ENCODE measurements around the gene NIPAL1. TPM values are rescaled to one million over a fixed set of nuclear protein-coding genes. Genes with fewer than 3 reads are reported as not detected.

The NIPAL1 gene
- total RNA-seq, 1 donor from 2014 or later: 10.8 TPM

- no peak for DNase-seq (ENCODE audit: low spot score)
Measured at GRCh38 chr4:48064349-48064748, 47.8 kb downstream of the NIPAL1 start.

- no peak for DNase-seq (ENCODE audit: low spot score)
Measured at GRCh38 chr4:48065587-48066052, 49.0 kb downstream of the NIPAL1 start.

GRCh38 chr4:48067536-48067935 is 51.0 kb downstream of the NIPAL1 start:
- no peak for DNase-seq (ENCODE audit: low spot score)

- DNase-seq (ENCODE audit: low spot score): no peak
Measured at GRCh38 chr4:48068182-48068581, 51.6 kb downstream of the NIPAL1 start.

GRCh38 chr4:48069026-48069425 is 52.5 kb downstream of the NIPAL1 start:
- no peak for DNase-seq (ENCODE audit: low spot score)

- DNase-seq (ENCODE audit: low spot score): no peak
Measured at GRCh38 chr4:48071191-48071590, 54.6 kb downstream of the NIPAL1 start.

- DNase-seq (ENCODE audit: low spot score): no peak
Measured at GRCh38 chr4:48073567-48074103, 57.1 kb downstream of the NIPAL1 start.

GRCh38 chr4:48074657-48075056 is 58.1 kb downstream of the NIPAL1 start:
- no peak for DNase-seq (ENCODE audit: low spot score)

GRCh38 chr4:48078425-48078824 is 61.9 kb downstream of the NIPAL1 start:
- DNase-seq (ENCODE audit: low spot score): no peak

GRCh38 chr4:48078862-48079655 is 62.5 kb downstream of the NIPAL1 start:
- DNase-seq (ENCODE audit: low spot score): no peak

GRCh38 chr4:48079972-48080391 is 63.4 kb downstream of the NIPAL1 start:
- DNase-seq (ENCODE audit: low spot score): peak; percentile 54

- DNase-seq (ENCODE audit: low spot score): no peak
Measured at GRCh38 chr4:48081196-48081595, 64.6 kb downstream of the NIPAL1 start.

GRCh38 chr4:48082956-48083355 is 66.4 kb downstream of the NIPAL1 start:
- no peak for DNase-seq (ENCODE audit: low spot score)

GRCh38 chr4:48085821-48086589 is 69.4 kb downstream of the NIPAL1 start:
- DNase-seq (ENCODE audit: low spot score): no peak

Other genes with a start within 250 kb of the NIPAL1 start
- 5.5 TPM for gene CORIN, start 178.7 kb upstream of the NIPAL1 start, total RNA-seq (ENCODE audit: insufficient read depth, low replicate concordance)
- 6.5 TPM for gene NFXL1, start 102.2 kb upstream of the NIPAL1 start, total RNA-seq (ENCODE audit: insufficient read depth, low replicate concordance)
- gene CNGA1, start 91 bp upstream of the NIPAL1 start, total RNA-seq (ENCODE audit: insufficient read depth, low replicate concordance): 6.7 TPM
- 0.48 TPM for gene TXK, start 117.5 kb downstream of the NIPAL1 start, total RNA-seq (ENCODE audit: insufficient read depth, low replicate concordance)

All from umbilical cord (tissue), 2 donors.